IMR-90 (cell line): ENCODE data around the gene TMEM33. TPM values are rescaled to one million over a fixed set of nuclear protein-coding genes. Genes with fewer than 3 reads are reported as not detected.

Experiments
- ATAC-seq: fragments of 200-7000 bp; cut with Tn5 transposase; 2 replicates; pipeline ENCODE4 v1.9.1; 2020; ENCODE audit warnings: low read depth, mild to moderate bottlenecking, moderate library complexity
- BruUV-seq: library from RNA; stranded (reverse); fragments of 400-500 nt; replicated peaks from 2 replicates; lab custom pipeline; 2021; lab: Mats Ljungman, UMichigan
- CTCF ChIA-PET: fragments of 300-600 bp; formaldehyde crosslinking; extraction: SDS; loops from one replicate; lab custom pipeline; 2021; ENCODE audit warnings: antibody characterized with exemption; lab: Yijun Ruan, JAX
- POLR2A ChIA-PET: fragments of 300-600 bp; sonication (Branson Sonifier 250); formaldehyde crosslinking; loops from one replicate; lab custom pipeline; 2022; ENCODE audit warnings: antibody characterized with exemption; ENCODE audit not compliant: unreplicated experiment; lab: Charles Lee
- DNase-seq: peaks from one replicate; pipeline ENCODE4 v3.0.0; 2013
- H2AFZ ChIP-seq: replicated peaks from 2 replicates; pipeline ENCODE3; 2013; ENCODE audit warnings: low read length, mild to moderate bottlenecking; ENCODE audit not compliant: poor library complexity
- H2AK5ac ChIP-seq: 2 replicates; pipeline ENCODE4 v1.6.1; 2013; ENCODE audit warnings: low read depth, low read length, inconsistent platforms
- H2AK9ac ChIP-seq: replicated peaks from 2 replicates; pipeline ENCODE3; 2013; ENCODE audit warnings: mild to moderate bottlenecking, low read depth, low read length, moderate library complexity; ENCODE audit not compliant: poor library complexity
- H2BK120ac ChIP-seq: 2 replicates; pipeline ENCODE4 v1.6.1; 2013; ENCODE audit warnings: low read depth, low read length, inconsistent platforms
- H2BK15ac ChIP-seq: 3 replicates; pipeline ENCODE4 v1.6.1; 2013; ENCODE audit warnings: low read depth, low read length, inconsistent platforms
- H2BK20ac ChIP-seq: 2 replicates; pipeline ENCODE4 v1.6.1; 2013; ENCODE audit warnings: low read depth, mild to moderate bottlenecking, inconsistent platforms, low read length, moderate library complexity
- H2BK5ac ChIP-seq: 2 replicates; pipeline ENCODE4 v1.6.1; 2013; ENCODE audit warnings: mild to moderate bottlenecking, low read depth, low read length, inconsistent platforms; ENCODE audit not compliant: poor library complexity, severe bottlenecking
- H3K14ac ChIP-seq: replicated peaks from 2 replicates; pipeline ENCODE4 v1.6.1; 2013; ENCODE audit warnings: low read depth, low read length, inconsistent platforms
- H3K18ac ChIP-seq: 2 replicates; pipeline ENCODE4 v1.6.1; 2013; ENCODE audit warnings: low read depth, low read length, control low read depth
- H3K23ac ChIP-seq: 2 replicates; pipeline ENCODE4 v1.6.1; 2013; ENCODE audit warnings: low read depth, low read length, inconsistent platforms
- H3K27ac ChIP-seq: 2 replicates; pipeline ENCODE4 v1.5.1; 2013; ENCODE audit warnings: mild to moderate bottlenecking, control low read depth, low read length; ENCODE audit not compliant: insufficient read depth
- H3K27me3 ChIP-seq: 2 replicates; pipeline ENCODE4 v1.6.1; 2013; ENCODE audit warnings: low read length; ENCODE audit not compliant: control insufficient read depth, insufficient read depth
- H3K36me3 ChIP-seq: 2 replicates; pipeline ENCODE4 v1.6.1; 2013; ENCODE audit warnings: low read length, mixed read lengths; ENCODE audit not compliant: control insufficient read depth, insufficient read depth
- H3K4ac ChIP-seq: 2 replicates; pipeline ENCODE4 v1.6.1; 2013; ENCODE audit warnings: low read depth, low read length, inconsistent platforms
- H3K4me1 ChIP-seq: 2 replicates; pipeline ENCODE4 v1.6.1; 2013; ENCODE audit warnings: low read length, mixed read lengths; ENCODE audit not compliant: control insufficient read depth, insufficient read depth
- H3K4me2 ChIP-seq: 2 replicates; pipeline ENCODE4 v1.6.1; 2013; ENCODE audit warnings: low read depth, mild to moderate bottlenecking, control low read depth, low read length, moderate library complexity
- H3K4me3 ChIP-seq: 2 replicates; pipeline ENCODE4 v1.5.1; 2013; ENCODE audit warnings: low read depth, mild to moderate bottlenecking, control low read depth, low read length, moderate library complexity; ENCODE audit not compliant: insufficient read depth
- H3K56ac ChIP-seq: 2 replicates; pipeline ENCODE4 v1.6.1; 2013; ENCODE audit warnings: low read length, inconsistent platforms; ENCODE audit not compliant: insufficient read depth; ENCODE audit errors: extremely low read depth
- H3K79me1 ChIP-seq, 2 experiments: 2 replicates each; pipeline ENCODE4 v1.6.1; 2013; ENCODE audit warnings: low read length in 2 of 2, inconsistent platforms in 1 of 2, low read depth in 1 of 2
- H3K9ac ChIP-seq: 2 replicates; pipeline ENCODE4 v1.6.1; 2013; ENCODE audit warnings: low read depth, low read length, control low read depth
- H3K9me1 ChIP-seq: 2 replicates; pipeline ENCODE4 v1.6.1; 2013; ENCODE audit warnings: low read length, inconsistent platforms; ENCODE audit not compliant: insufficient read depth
- H3K9me3 ChIP-seq: 2 replicates; pipeline ENCODE4 v1.6.1; 2013; ENCODE audit warnings: low read length; ENCODE audit not compliant: control insufficient read depth, insufficient read depth
- H4K20me1 ChIP-seq: 2 replicates; pipeline ENCODE4 v1.6.1; 2013; ENCODE audit warnings: low read length, inconsistent platforms; ENCODE audit not compliant: insufficient read depth
- H4K5ac ChIP-seq: 2 replicates; pipeline ENCODE4 v1.6.1; 2013; ENCODE audit warnings: mild to moderate bottlenecking, low read depth, low read length, control low read depth
- H4K8ac ChIP-seq, 2 experiments: 2 replicates each; pipeline ENCODE4 v1.6.1; 2013; ENCODE audit warnings: low read depth in 2 of 2, low read length in 2 of 2, control low read depth in 1 of 2, inconsistent platforms in 1 of 2
- H4K91ac ChIP-seq: 2 replicates; pipeline ENCODE4 v1.6.1; 2013; ENCODE audit warnings: low read depth, low read length, inconsistent platforms; ENCODE audit not compliant: insufficient read depth
- MAZ ChIP-seq: IDR thresholded peaks from 2 replicates; pipeline ENCODE4 v1.6.1; 2012; ENCODE audit warnings: low read depth, mild to moderate bottlenecking, low read length, improper control_type of control experiment, moderate library complexity, borderline replicate concordance
- WGBS, 2 experiments: methylation state at CpG; one replicate each; pipeline versions ENCODE4 v1.1.5 to v1.1.7; 2013; ENCODE audit warnings: missing lambda C conversion rate in 2 of 2; ENCODE audit not compliant: insufficient read length in 1 of 2; ENCODE audit errors: extremely low coverage in 2 of 2; 5-methylcytosine and 5-hydroxymethylcytosine counted together
- dilution Hi-C: fragments of 300-500 bp; cut with HindIII; formaldehyde crosslinking; loops from one replicate; pipeline ENCODE4 v1.14.3; 2018; ENCODE audit warnings: low sequenced_read_pairs; ENCODE audit not compliant: unreplicated experiment
- in situ Hi-C: fragments of 300-500 bp; cut with MboI; formaldehyde crosslinking; loops from 3 replicates; pipeline ENCODE4 v1.14.3; 2019; ENCODE audit warnings: low sequenced_read_pairs, inconsistent platforms, mixed read lengths
- intact Hi-C: fragments of 100-400 bp; cut with micrococcal nuclease; formaldehyde crosslinking; loops from 2 replicates; pipeline ENCODE4 v1.10.0; 2022
- polyA plus RNA-seq, 3 experiments: library from polyadenylated mRNA; depleted of rRNA; stranded (reverse); fragments of >200 nt; gene quantifications; 2 replicates each; pipeline ENCODE4 v1.2.3, GENCODE V29; 2012; ENCODE audit warnings: low replicate concordance in 1 of 3
- total RNA-seq: library from RNA; depleted of rRNA; stranded (reverse); fragments of >200 nt; gene quantifications from 2 replicates; pipeline ENCODE4 v1.2.3, GENCODE V29; 2012
- TF ChIP-seq, protein P1 (sequence below): fragments of 150-350 bp; IDR thresholded peaks from 2 replicates; pipeline ENCODE4 v1.6.1; 2016; ENCODE audit warnings: low read depth, mild to moderate bottlenecking, low read length, moderate library complexity, borderline replicate concordance

Gene TMEM33
- total and polyA plus RNA-seq, 2 of the 4 experiments (the other 2 are of a cell fraction) = 23.6 to 45.5 TPM

DNA sequence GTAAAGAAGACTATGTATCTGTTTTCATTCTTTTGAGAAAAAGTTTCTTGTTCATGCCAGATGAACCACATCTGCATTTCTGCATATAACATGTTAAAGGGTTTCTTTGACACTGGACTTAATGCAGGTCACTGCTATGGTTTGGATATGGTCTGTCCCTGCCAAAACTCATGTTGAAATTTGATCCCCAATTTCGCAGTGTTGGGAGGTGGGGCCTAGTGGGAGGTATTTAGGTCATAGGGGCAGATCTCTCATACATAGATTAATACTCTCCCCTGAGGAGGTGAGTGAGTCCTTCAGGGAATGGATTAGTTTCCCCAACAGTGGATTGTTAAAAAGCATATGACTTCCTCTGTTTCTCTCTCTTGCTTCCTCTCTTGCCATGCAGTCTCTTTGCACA, 45.9 kb upstream of the TMEM33 start:
- Histone ChIP-seq H4K8ac (no peak overlapping the region), H3K9me3 (no peaks in the 10 kb centered on the region), H3K9me1 (no peaks in the 10 kb centered on the region), H3K23ac (no peak overlapping the region), H2BK15ac (no peak overlapping the region), H2AFZ (no peak overlapping the region), H4K91ac (no peak overlapping the region), H3K18ac (no peak overlapping the region), H2BK120ac (no peak overlapping the region), H3K4me2 (no peak overlapping the region), H2BK20ac (no peak overlapping the region), H2AK5ac (no peak overlapping the region), H2AK9ac (no peak overlapping the region), H3K4ac (no peak overlapping the region), H3K56ac (no peak overlapping the region), H3K4me3 (no peak overlapping the region), H3K14ac (no peak overlapping the region), H4K5ac (no peak overlapping the region), H3K27me3 (peaks cover 36% of the 10 kb centered on the region), H3K9ac (no peak overlapping the region), H4K20me1 (no peaks in the 10 kb centered on the region), H3K36me3 (no peaks in the 10 kb centered on the region), H3K27ac (no peak overlapping the region), H3K79me1 (no peaks in the 10 kb centered on the region), H3K4me1 (no peaks in the 10 kb centered on the region), H2BK5ac (no peak overlapping the region)
- no TSS peak for BruUV-seq
- POLR2A ChIA-PET = no interaction called here
- intact Hi-C loops = loop anchor here (2.0 to 5.0 kb wide), 2 partner anchors 77 to 631 kb away; no protein-coding TSS in a partner anchor
- no peak for DNase-seq
- no peak for ATAC-seq
- dilution Hi-C loops = no loop called here
- no CpG with 5 or more reads among the region's 1 CpG for WGBS, 2 experiments
- in situ Hi-C loops = loop anchor here (5.0 to 10.0 kb wide), 2 partner anchors 197 to 605 kb away; no protein-coding TSS in a partner anchor
- TF ChIP-seq MAZ = no peak
- TF ChIP-seq, protein P1, sequence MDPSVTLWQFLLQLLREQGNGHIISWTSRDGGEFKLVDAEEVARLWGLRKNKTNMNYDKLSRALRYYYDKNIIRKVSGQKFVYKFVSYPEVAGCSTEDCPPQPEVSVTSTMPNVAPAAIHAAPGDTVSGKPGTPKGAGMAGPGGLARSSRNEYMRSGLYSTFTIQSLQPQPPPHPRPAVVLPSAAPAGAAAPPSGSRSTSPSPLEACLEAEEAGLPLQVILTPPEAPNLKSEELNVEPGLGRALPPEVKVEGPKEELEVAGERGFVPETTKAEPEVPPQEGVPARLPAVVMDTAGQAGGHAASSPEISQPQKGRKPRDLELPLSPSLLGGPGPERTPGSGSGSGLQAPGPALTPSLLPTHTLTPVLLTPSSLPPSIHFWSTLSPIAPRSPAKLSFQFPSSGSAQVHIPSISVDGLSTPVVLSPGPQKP = no peak
- CTCF ChIA-PET = interaction anchor here (4.2 kb wide), 1 partner anchor 197 kb away, joined by 22 read pairs; no protein-coding TSS in a partner anchor
